ENCODE measurements around the gene HDGFL2.

Gene HDGFL2

DNA sequence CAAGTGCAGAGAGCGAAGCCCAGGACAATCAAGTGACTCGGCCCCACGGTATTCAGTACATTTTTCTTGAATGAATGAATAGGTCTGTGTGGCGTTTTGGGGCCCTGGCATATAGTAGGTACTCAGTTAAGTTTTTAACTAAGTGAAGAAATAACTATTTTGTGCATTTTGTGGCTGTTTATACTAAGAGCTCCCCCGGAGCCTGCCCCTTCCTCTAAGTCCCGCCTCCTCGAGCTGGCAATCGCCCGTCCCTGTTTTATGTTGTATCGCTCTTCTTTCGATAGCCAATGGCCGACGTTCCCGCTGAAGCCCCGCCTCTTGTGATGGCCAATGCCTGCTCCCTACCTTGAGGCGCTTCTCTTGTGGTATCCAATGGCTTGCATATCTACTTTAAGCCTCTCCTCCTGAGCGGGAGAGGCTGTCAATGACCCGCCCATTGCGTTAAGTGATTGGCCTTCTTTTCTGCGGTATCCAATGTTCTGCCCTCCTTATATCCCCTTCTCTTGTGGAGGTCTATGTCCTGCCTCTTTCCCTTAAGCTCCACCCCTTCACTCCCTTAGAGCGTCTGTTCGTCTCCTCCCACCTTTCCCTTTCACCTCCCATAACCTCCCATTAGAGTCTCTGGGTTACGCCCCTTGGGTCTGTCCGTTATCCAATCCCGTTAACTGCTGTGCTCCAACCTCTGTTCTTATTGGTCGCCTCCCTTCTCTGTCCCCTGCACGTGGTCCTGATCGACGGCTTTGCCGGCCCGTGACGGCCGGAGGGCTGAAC lies 509 bp upstream of the HDGFL2 start:
- DNase-seq (ENCODE audit: low read depth in 2 of 2): peak; percentile 100

GRCh38 chr19:4473011-4473762 lies 1.1 kb downstream of the HDGFL2 start:
- DNase-seq (ENCODE audit: low read depth in 2 of 2): no peak

DNA sequence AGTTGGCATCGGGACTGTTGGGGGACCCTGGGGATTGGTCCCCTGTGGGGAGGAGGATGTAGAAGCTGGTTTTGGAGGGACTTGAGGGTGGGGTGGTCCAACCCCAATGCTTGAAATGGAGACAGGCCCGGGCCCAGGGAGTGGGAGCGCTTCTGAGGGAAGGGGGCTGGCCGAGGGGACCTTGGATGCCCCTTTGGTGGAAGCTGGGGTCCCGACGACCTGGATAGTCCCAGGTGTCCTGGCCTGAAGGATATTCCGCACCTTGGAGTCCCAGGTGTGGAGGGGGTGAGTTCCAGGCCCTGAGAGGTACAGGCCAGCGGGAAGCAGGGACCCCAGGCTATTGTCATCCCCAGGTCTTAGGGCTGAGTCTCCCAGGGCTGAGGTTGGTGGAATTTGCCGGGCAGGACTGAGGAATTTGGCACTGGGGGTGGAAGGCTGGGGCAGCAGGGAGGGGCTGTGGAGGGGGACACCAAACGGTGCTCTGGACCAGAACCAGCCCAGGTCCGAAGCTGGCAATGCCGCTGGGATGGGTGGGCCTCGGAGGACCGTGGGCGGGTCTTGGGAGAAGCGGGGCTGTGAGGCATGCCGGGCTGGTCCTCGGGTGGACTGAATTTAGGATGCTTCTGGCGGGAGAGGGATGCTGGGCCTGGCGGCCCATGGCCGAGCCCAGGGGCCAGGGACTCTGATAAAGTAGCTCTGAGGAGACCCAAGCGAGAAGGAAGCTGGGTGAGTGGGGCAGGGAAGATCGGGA lies 1.8 kb downstream of the HDGFL2 start:
- no peak for DNase-seq (ENCODE audit: low read depth in 2 of 2)

DNA sequence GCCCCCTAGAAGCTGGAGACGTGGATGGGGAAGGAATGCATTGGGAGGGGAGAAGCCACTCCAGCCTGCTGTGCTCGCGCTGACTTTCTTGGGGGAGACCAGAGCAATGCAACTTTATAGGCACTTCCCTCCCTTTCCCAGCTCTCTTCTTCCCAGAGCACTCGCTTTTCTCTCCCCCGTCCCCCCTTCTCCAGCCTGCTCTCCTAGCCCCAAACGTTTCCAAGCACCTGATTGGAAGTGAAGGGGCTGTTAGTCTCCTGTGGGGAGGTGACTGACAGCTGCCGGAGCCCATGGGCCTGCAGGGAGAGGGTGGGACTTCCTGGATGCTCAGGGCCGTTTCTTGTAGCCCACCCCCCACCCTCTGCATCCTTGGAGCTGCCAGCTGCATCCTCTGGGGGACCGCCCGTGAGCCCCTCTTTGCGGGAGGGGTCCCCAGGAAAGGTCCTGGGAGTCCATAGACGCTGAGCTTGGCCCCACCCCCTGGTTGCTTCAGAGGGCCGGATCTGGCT lies 2.5 kb downstream of the HDGFL2 start:
- peak; percentile 36 to 45 for DNase-seq (ENCODE audit: low read depth in 2 of 2)

DNA sequence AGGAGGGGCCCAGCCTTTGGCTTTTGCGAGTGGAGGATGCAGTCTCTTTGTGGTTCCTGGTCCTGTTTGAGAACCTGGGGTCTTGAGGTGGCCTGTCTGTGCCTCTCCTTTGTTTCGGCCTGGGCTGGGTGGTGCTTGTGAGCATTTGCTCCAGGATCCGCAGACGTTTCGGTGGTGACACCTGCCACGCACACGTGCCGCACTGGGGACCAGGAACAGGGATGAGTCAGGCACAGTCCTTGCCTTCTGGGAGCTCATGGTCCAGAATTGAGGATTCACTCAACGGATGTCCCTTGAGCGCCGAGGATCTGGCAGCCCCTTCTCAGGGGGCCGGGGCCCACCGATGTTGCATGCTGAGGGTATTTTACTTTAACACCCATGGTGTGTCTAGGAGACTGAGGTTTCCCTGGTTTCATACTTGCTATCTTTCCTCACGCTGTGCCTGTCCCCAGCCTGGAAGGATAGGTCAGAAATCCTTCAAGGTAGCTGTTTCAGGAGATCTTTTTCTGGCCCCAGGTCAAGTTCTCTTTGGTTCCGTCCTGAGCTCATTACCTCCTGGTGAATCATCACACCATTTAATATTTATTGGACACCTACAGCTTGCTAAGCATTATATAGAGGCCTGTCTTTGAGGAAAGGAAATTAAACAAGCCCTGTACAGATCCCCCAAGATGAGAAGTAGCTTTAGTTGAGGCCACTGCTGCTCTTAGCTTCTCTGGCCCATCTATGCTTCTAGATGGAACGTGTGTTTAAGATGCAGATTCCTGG lies 5.1 kb downstream of the HDGFL2 start:
- no peak for DNase-seq (ENCODE audit: low read depth in 2 of 2)

DNA sequence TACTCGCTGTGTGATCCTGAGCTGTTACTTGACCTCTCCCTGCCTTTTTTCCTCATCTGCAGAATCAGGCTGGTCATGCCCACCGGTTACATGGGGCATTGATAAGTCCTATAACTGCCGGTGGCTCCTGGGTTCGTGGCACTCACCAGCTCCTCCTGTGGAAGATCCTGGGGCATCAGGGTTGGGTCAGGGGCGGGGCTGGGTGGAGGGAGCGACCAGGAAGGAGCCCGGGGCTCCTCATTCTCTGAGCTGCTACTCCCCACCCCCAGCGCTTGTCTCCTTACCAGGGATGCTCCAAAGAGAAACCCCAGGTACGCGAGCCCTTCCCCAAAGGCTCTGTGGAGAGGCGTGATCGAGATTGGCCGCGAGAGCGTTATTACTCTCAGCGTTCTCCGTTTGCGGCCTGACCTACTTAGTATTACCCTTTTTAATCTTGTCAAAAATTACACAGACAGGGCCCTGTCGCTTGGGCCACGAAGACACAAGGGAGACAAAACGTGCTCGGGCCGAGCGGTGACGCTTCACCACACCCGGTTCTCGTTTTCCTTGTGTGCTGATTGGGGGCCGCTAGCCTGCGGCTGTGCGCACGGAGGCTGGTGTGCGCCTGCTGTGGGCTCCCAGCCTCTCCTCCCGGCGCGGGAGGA lies 10.7 kb downstream of the HDGFL2 start:
- DNase-seq (ENCODE audit: low read depth in 2 of 2): no peak

- no peak for DNase-seq (ENCODE audit: low read depth in 2 of 2)
Measured at GRCh38 chr19:4483385-4483784, 11.3 kb downstream of the HDGFL2 start.

DNA sequence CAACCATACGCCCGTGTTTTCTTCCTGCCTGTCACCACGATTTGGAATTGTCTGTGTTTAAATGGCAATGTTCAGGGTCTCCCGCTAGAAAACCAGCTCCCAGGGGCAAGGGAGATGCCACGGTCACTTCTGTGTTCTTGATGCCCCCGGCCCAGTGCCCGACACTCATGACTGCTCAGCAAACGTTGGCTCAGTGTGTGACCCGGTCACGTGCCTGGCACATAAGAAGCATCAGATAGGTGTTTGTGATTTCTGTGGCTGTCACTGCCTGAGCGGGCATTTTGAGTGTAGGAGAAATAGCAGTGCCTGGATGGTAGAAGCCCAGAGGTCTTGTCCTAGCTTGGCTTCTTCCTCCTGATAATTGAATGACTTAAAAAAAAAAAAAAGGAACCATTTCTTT lies 15.5 kb downstream of the HDGFL2 start:
- DNase-seq (ENCODE audit: low read depth in 2 of 2): no peak

- DNase-seq (ENCODE audit: low read depth in 2 of 2): no peak
Measured at GRCh38 chr19:4488496-4488895, 16.4 kb downstream of the HDGFL2 start.

- DNase-seq (ENCODE audit: low read depth in 2 of 2): no peak
Measured at GRCh38 chr19:4491446-4491845, 19.3 kb downstream of the HDGFL2 start.

DNA sequence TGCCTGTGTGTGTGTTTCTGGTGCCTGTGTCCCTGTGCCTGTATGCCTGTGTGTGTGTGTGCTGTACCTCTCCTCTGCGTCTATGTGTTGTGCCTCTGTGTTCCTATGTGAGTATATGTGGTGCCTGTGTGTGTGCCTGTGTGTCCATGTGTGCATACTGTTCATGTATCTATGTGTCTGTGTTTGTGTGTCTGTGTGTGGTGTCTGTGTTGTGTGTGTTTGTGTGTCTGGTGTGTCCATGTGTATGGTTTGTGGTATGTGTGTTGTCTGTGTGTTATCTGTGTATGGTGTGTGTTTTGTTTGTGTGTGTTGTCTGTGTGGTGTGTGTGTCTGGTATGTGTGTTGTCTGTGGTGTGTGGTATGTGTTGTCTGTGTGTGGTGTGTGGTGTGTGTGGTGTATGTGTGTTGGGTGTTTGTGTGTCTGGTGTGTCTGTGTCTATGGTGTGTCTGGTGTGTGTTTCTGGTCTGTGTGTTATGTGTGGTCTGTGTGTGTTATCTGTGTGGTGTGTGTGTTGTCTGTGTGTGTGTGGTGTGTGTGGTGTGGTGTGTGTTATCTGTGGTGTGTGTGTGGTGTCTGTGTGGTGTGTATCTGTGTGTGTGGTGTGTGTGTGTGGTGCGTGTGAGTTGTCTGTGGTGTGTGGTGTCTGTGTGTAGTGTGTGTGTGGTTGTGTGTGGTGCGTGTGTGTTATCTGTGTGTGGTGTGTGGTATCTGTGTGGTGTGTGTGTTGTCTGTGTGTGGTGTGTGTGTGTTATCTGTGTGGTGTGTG lies 20.4 kb downstream of the HDGFL2 start:
- DNase-seq (ENCODE audit: low read depth in 2 of 2): no peak

DNA sequence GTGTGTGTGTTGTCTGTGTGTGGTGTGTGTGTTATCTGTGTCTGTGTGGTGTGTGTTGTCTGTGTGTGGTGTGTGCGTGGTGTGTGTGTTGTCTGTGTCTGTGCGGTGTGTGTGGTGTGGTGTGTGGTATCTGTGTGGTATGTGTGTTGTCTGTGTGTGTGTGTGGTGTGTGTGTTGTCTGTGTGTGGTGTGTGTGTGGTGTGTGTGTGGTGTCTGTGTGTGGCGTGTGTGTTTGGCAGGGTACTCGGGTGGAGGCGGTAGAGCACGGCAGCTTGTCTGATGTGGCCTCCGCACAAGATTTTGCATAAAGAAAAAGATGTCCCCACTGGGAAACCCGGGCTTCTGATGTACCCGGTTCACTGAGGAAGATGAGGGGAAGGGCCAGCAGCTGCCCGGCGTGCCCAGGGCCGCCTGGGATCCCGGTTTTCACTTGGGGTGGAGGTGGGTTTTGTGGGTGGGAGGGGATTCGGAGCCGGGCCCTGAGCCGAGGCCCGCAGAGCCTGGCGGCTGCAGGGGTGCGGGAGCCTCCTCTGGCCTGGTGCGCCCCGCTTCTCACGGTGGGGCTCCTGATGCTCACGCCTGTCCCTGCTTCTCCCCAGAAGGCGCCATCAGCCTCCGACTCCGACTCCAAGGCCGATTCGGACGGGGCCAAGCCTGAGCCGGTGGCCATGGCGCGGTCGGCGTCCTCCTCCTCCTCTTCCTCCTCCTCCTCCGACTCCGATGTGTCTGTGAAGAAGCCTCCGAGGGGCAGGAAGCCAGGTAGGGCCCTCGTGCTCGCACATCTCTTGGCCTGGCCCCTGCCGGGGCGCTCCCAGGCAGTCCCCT lies 21.2 kb downstream of the HDGFL2 start:
- DNase-seq (ENCODE audit: low read depth in 2 of 2): no peak

GRCh38 chr19:4493929-4494690 lies 22.0 kb downstream of the HDGFL2 start:
- DNase-seq (ENCODE audit: low read depth in 2 of 2): no peak

DNA sequence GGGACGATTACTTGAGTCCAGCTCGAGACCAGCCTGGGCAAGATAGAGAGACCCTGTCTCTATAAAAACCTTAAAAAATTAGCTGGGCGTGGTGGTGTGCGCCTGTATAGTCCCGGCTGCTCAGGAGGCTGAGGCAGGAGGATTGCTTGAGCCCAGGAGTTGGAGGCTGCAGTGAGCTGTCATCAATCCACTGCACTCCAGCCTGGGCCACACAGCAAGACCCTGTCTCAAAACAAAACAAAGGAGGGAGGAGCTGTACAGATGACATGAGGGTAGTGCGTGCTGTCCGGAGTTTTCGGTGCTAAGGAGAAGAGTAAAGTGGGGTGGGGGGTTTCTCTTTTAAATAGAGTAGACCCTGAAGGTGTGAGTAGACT lies 22.6 kb downstream of the HDGFL2 start:
- no peak for DNase-seq (ENCODE audit: low read depth in 2 of 2)

GRCh38 chr19:4495471-4495870 lies 23.4 kb downstream of the HDGFL2 start:
- DNase-seq (ENCODE audit: low read depth in 2 of 2): no peak

GRCh38 chr19:4496304-4496703 lies 24.2 kb downstream of the HDGFL2 start:
- DNase-seq (ENCODE audit: low read depth in 2 of 2): no peak

- DNase-seq (ENCODE audit: low read depth in 2 of 2): no peak
Measured at GRCh38 chr19:4497770-4498389, 25.8 kb downstream of the HDGFL2 start.

GRCh38 chr19:4498694-4499093 lies 26.6 kb downstream of the HDGFL2 start:
- DNase-seq (ENCODE audit: low read depth in 2 of 2): no peak

All from fibroblast of skin of left biceps (primary cell).